Measurements from ENCODE around the gene ARHGAP29.

The ARHGAP29 gene

GRCh38 chr1:94239051-94239450 lies 1.7 kb upstream of the ARHGAP29 start:
- H3K27ac ChIP-seq (ENCODE audit: low read depth, low read length, poor library complexity, severe bottlenecking): no peak overlapping the region

GRCh38 chr1:94236630-94237290 lies 624 bp downstream of the ARHGAP29 start:
- Histone ChIP-seq H3K9me3 (ENCODE audit: low read length) (no peaks in the 10 kb centered on the region), H3K36me3 (ENCODE audit: insufficient read depth, low read length) (no peaks in the 10 kb centered on the region), H3K27ac (ENCODE audit: low read depth, low read length, poor library complexity, severe bottlenecking) (no peak overlapping the region), H3F3A (ENCODE audit: insufficient read depth, low read length) (no peaks in the 10 kb centered on the region), H3K27me3 (ENCODE audit: insufficient read depth, low read length) (no peaks in the 10 kb centered on the region), H3K9ac (ENCODE audit: low read length) (no peak overlapping the region), H3K9me2 (ENCODE audit: low read depth, low read length) (no peaks in the 10 kb centered on the region), H3K4me2 (ENCODE audit: low read length) (no peak overlapping the region), H4K20me1 (ENCODE audit: insufficient read depth, low read length) (no peaks in the 10 kb centered on the region), H3K4me1 (ENCODE audit: insufficient read depth, low read length, severe bottlenecking) (no peaks in the 10 kb centered on the region), H3K4me3 (ENCODE audit: low read depth, low read length, poor library complexity, severe bottlenecking) (no peak overlapping the region), H3K79me2 (ENCODE audit: insufficient read depth, low read length) (no peaks in the 10 kb centered on the region), H2AFZ (ENCODE audit: low read length) (no peak overlapping the region)
- TF ChIP-seq CTCF (IDR thresholded peaks at IDR 0.05; ENCODE audit: low read length): no peak
- TF ChIP-seq EZH2 (IDR thresholded peaks at IDR 0.05; ENCODE audit: borderline replicate concordance, low read length): no peak

More at GRCh38 chr1:94239051-94239450, 1.7 kb upstream of the ARHGAP29 start:
- TF ChIP-seq EZH2 (IDR thresholded peaks at IDR 0.05; ENCODE audit: borderline replicate concordance, low read length): no peak
- TF ChIP-seq CTCF (IDR thresholded peaks at IDR 0.05; ENCODE audit: low read length): no peak
- H3K9me2 ChIP-seq (ENCODE audit: low read depth, low read length): no peaks in the 10 kb centered on the region
- no peaks in the 10 kb centered on the region for H3F3A ChIP-seq (ENCODE audit: insufficient read depth, low read length)
- H3K9ac ChIP-seq (ENCODE audit: low read length): no peak overlapping the region
- no peaks in the 10 kb centered on the region for H3K9me3 ChIP-seq (ENCODE audit: low read length)
- H4K20me1 ChIP-seq (ENCODE audit: insufficient read depth, low read length): no peaks in the 10 kb centered on the region
- H2AFZ ChIP-seq (ENCODE audit: low read length): no peak overlapping the region
- H3K4me1 ChIP-seq (ENCODE audit: insufficient read depth, low read length, severe bottlenecking): no peaks in the 10 kb centered on the region
- H3K4me2 ChIP-seq (ENCODE audit: low read length): no peak overlapping the region
- no peaks in the 10 kb centered on the region for H3K27me3 ChIP-seq (ENCODE audit: insufficient read depth, low read length)
- H3K4me3 ChIP-seq (ENCODE audit: low read depth, low read length, poor library complexity, severe bottlenecking): no peak overlapping the region
- H3K36me3 ChIP-seq (ENCODE audit: insufficient read depth, low read length): no peaks in the 10 kb centered on the region
- no peaks in the 10 kb centered on the region for H3K79me2 ChIP-seq (ENCODE audit: insufficient read depth, low read length)

GRCh38 chr1:94236013-94236491 lies 1.3 kb downstream of the ARHGAP29 start:
- Histone ChIP-seq H3K9ac (ENCODE audit: low read length) (no peak overlapping the region), H3K9me3 (ENCODE audit: low read length) (no peaks in the 10 kb centered on the region), H3K27me3 (ENCODE audit: insufficient read depth, low read length) (no peaks in the 10 kb centered on the region), H2AFZ (ENCODE audit: low read length) (no peak overlapping the region), H3F3A (ENCODE audit: insufficient read depth, low read length) (no peaks in the 10 kb centered on the region), H3K4me2 (ENCODE audit: low read length) (no peak overlapping the region), H3K4me1 (ENCODE audit: insufficient read depth, low read length, severe bottlenecking) (no peaks in the 10 kb centered on the region), H3K27ac (ENCODE audit: low read depth, low read length, poor library complexity, severe bottlenecking) (no peak overlapping the region), H3K9me2 (ENCODE audit: low read depth, low read length) (no peaks in the 10 kb centered on the region), H3K36me3 (ENCODE audit: insufficient read depth, low read length) (no peaks in the 10 kb centered on the region), H3K4me3 (ENCODE audit: low read depth, low read length, poor library complexity, severe bottlenecking) (no peak overlapping the region), H4K20me1 (ENCODE audit: insufficient read depth, low read length) (no peaks in the 10 kb centered on the region), H3K79me2 (ENCODE audit: insufficient read depth, low read length) (no peaks in the 10 kb centered on the region)
- no peak for TF ChIP-seq CTCF (IDR thresholded peaks at IDR 0.05; ENCODE audit: low read length)
- no peak for TF ChIP-seq EZH2 (IDR thresholded peaks at IDR 0.05; ENCODE audit: borderline replicate concordance, low read length)
